NCI-H146 (cell line): ENCODE measurements around the gene TBC1D2B.
A peak's percentile ranks its signal among the peaks of the same experiment; 100 is the strongest.
"Not testable (repeated sequence)": the region's sequence is repeated elsewhere in the genome, so short reads cannot be mapped to it uniquely, and the experiment has no call there.

Experiments used
- DNase-seq: peaks from one replicate; lab custom pipeline; 2025; lab: John Stamatoyannopoulos, UW

Gene TBC1D2B

GRCh38 chr15:77975332-77976094 is 102.0 kb downstream of the TBC1D2B start:
- DNase-seq: no peak

DNA sequence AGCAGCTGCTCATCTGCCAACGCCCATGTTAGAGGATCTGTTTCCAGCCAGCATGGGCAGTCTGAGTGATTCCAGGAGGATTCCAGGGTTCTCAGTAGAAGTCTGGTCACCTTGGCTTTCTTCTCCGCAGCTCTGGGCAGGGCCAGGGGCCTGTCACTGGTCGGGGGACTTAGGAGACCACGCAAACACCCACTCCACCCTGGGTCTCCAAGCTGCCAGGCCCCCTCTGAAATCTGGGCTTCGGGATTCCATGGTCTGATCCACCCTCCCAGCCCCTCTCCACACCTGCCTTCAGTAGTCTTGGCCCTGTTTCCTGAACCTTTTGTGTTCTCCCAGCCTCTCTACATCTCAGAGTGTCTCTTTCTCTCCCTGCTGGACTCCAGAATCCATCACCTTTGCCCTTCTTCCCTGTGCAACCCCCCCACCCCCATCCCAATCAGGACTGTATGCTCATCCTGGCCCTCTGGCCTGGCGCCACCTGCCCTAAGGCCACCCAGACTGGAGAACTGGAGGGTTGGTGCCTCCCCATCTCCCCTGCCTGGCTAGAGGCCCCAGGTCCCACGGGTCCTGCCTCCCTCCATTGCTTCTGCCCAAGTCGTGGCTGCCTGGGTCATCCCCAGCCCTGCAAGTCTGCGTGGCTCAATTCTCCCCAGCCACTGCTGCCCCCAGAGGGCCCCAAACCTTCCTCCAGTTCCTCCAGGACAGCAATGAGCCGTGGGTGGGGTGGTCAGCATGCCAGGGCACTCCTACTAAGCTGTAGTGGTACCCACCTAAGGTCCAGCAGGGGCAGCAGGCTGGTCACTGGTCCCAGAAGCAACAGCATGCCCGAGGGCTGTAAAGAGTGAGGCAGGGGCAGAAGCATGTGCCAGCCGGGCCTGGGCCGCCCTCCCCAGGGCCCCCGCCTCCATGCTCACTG is 102.8 kb downstream of the TBC1D2B start:
- DNase-seq: no peak

- DNase-seq: no peak
These were observed 103.5 kb downstream of the TBC1D2B start for GRCh38 chr15:77974098-77974414.

DNA sequence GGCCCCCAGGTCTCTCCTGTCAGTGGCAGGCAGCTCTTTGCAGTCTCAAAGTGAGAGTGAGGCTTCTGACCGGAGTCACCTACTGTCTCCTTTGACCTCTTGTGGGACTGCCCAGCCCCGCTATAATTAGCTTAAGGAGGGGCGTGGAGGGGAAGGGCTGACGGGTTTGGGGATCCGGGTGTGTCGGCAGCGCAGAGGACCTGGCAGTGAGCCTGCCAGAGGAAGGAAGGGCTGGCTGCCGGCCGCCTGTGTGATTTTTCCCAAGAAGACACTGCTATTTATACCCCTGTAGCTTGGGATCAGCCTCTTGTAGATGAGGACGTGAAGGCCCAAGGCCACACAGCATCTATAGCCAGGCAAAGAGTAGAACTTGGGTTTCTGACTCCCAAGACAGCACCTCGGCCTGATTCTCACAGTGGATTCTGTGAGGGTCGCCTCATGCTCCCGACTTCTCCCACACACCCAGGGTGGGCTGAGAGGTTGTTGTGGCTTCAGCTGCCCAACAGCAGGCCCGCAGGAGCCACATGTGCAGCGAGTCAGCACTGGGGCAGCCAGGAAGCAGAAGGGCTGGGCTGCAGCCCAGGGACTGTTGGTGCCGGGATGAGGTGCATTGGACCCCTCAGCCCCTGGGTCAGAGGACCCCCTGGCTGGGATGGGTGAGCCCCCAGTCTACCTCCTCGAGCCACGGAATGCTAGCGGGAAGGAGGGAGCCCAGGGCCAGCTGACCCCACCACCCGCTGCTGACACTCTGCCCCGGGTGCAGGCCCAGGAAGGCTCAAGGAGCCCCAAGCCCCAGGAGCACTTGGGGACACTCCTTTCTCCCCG is 104.0 kb downstream of the TBC1D2B start:
- DNase-seq: not testable (repeated sequence)

DNA sequence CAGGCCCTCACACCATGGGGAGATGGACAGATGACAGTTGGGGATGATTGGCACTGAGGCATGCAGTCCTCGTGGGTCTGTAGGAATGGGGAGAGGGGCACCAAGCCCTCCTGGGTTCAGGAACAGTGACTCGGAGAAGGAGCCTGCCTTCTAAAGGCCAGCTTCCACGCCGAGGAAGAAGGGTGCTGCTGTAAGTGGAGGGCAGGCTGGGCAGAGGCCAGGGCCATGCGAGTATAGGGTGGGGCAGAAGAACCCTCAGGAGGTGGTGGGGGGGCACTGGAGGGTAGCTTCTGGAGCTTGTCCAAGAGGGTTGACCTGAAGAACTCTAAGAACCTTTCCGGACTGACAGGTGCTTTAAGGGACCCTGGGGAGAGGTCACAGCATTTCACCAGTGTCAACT is 104.8 kb downstream of the TBC1D2B start:
- DNase-seq: not testable (repeated sequence)

DNA sequence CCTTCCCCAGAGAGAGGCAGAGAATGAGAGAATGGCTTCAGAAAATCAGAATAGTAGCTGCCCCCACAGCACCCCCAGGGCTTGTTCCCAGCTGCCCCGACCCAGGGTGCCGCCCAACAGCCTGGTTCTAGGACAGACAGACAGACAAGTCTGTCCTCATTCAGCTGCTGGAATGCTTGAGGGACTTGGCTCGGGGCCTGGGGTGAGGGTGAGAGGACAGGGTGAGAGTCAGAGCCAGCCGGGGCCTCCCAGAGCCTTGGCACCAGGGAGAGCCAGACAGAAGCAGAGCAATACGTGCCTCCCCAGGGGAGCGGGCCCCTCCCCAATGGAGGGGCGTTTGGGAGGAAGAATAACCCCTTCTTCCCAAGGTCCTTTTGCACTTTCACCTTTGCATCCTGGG is 105.6 kb downstream of the TBC1D2B start:
- DNase-seq: not testable (repeated sequence)

DNA sequence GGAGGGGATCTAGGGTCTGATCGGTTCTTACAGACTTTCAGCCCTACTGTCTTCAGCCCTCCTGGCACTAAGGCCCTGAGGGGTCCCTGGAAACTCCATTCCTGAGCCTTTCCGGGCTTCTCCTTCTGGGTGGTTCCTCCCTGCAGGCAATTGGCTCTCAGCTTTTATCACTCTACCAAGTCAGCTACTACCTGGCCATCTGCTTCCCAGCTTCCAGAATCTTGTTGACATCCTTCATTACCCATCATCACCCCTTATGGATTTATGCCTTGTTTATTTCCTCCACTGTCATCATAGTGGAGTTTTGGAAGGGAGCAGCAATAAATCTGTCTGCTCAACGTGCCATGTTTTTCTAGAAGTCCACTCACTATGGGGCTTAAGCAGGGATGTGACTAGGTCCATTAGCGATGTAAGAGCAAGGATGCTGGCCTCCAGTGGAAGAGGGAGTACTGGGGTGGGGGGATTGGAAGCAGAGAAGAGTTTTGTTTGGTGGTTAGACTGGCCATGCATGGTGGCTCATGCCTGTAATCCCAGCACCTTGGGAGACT is 106.6 kb downstream of the TBC1D2B start:
- not testable (repeated sequence) for DNase-seq

- DNase-seq: no peak
These were observed 108.5 kb downstream of the TBC1D2B start for GRCh38 chr15:77969055-77969454.

GRCh38 chr15:77967798-77968197 is 109.7 kb downstream of the TBC1D2B start:
- DNase-seq: no peak

DNA sequence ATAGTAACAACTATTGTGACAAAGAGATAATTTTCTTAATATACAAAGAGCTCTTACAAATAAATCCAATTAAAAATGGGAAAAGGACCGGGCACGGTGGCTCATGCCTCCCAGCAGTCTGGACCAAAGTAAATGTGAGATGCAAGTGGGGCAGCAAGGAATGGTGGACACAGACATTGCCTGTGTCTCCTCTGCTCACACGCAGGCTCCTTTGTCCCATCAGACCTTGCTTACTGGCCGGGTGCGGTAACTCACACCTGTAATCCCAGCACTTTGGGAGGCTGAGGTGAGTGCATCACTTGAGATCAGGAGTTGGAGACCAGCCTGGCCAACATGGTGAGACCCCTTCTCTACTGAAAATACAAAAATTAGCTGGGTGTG is 110.3 kb downstream of the TBC1D2B start:
- DNase-seq: not testable (repeated sequence)

DNA sequence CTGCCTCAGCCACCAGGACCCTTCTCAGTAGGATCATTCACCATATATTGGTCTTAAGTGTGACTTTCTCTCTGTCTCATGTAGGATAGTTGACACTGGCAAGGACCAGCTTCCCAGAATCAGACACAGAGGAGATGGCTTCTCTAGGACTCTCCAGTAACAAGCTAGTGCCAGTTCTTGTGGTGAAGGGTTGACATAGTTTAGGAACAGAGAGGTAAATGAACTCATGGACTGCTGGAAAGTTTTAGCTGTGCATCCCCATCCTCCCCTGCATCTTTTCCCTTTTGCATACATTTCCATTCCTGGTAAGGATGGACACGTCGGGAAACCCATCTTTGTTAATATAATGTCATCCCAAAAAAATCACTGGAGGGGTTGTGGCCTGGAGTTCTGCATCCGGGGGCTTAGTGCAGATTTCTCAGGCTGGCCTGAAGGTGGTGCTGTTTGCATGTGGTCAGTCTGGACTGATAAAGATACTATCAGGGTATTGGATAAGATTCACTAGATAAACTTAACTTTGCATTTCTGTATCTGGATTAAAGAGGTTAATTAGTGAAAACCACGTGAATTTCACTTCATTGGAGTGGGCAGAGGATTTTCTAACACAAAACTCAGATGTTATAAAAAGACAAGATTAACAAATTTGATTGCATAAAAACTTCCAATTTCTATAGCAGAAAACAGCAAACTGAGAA is 110.8 kb downstream of the TBC1D2B start:
- peak; percentile 8 for DNase-seq

- DNase-seq: no peak
These were observed 113.3 kb downstream of the TBC1D2B start for GRCh38 chr15:77964193-77964592.

DNA sequence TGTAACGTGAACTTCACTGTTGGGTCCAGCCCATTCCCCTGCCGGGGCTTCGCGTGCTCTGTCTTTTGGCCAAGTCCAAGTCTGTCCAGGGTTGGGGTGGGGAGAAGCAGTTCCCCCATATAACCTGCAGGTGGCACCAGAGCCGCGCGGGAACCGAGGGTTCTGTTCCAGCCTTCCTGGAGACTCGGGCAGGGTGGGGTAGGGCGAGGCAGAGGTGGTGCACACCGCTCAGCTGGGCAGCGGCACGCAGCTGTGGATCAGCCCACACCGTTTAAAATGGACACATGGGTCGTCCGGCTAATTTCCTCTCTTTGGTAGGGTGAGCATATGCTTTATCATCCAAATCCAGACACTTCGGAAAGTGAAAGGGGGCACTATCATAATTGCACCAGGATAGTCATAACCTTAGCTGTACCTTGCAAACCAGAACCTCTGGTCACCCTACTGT is 118.1 kb downstream of the TBC1D2B start:
- DNase-seq: peak; percentile 58

DNA sequence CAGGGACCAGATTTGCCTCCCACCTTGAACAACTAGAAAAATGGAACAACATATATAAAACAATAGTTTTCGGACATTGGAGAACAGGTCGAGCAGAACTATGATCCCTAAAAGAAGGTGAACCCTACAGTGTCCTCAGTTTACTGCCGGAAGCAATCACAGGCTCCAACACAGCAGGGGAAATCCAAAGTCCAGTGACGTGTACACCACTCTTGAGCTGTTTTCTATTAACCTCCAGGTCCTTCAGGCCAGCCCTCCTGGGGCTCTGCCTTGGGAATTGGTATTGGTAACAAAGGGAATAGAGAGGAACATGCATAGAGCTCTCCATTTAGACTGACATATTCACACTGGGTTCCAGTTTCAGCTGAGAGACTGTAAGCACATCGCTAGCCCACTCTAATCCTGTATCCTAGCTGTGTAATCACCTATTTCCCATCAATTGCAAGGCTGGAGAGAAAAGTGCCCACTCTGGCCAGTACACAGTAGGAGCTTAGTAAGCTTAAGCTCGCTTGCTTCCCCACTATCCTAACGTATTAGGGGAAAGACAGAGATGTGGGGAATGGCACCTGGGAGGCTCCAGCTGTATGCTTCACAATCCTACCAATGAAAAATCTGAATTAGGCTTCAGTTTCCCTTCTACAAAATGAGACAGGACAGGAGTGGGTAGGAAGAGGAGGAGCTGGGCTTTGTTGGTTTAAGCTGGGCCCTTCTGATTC is 118.6 kb downstream of the TBC1D2B start:
- DNase-seq: not testable (repeated sequence)

GRCh38 chr15:77958021-77958420 is 119.5 kb downstream of the TBC1D2B start:
- DNase-seq: not testable (repeated sequence)

- not testable (repeated sequence) for DNase-seq
These were observed 123.6 kb downstream of the TBC1D2B start for GRCh38 chr15:77953926-77954325.

GRCh38 chr15:77952928-77953446 is 124.5 kb downstream of the TBC1D2B start:
- DNase-seq: not testable (repeated sequence)

DNA sequence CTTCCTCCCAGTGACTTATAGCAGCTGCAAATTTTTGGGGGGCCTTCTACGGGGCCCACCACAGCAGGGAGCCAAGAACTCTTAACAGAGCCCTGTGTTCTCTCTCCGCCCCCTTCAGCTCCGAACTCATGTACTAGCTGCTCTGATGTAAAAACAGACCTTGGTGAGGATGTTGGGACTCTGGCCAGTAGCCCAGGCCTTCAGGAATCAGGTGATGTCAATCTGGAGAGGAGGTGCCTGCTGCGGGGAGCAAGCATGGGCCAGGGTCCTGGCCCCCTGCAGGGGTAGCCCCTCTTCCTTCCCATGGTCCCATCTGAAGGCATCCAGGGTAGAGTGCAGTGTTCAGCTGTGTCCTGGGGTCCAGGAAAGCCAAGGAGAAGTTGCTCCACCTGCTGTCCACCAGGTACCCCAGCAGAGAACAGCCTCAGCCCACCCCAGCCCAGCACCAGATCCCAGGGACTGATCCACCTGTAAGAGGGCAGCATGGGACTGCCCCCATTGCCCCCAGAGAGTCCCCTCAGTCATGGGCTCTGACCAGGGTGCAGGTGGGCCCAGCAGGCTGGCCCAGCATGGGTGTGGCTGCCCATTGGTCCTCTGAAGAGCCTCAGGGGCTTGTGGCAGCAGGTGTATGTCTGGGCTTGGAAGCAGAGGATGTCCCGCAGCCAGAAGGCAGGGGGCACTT is 126.3 kb downstream of the TBC1D2B start:
- DNase-seq: not testable (repeated sequence)

- DNase-seq: not testable (repeated sequence)
These were observed 127.0 kb downstream of the TBC1D2B start for GRCh38 chr15:77950470-77950869.

- DNase-seq: no peak
These were observed 131.9 kb downstream of the TBC1D2B start for GRCh38 chr15:77945566-77945965.
